Measurements from ENCODE around the gene CDH4. TPM values are rescaled to one million over a fixed set of nuclear protein-coding genes. Genes with fewer than 3 reads are reported as not detected.
A peak's percentile ranks its signal among the peaks of the same experiment; 100 is the strongest.

Gene CDH4
- total and polyA plus RNA-seq, 2 of the 8 experiments (the other 6 are each of a cell fraction or from before 2014, with no cell fraction given): 4.3 to 7.9 TPM

- TF ChIP-seq RFX5 (IDR thresholded peaks at IDR 0.05; ENCODE audit: borderline replicate concordance, low read depth, low read length) (0 out of 2 replicates have a peak, but pooled peaks have one; percentile 24), NRF1 (IDR thresholded peaks at IDR 0.05; ENCODE audit: low read depth, low read length) (no peak), SIN3A (conservative IDR thresholded peaks at IDR 0.05 in 1 of 2, IDR thresholded peaks at IDR 0.05 in 1 of 2; ENCODE audit: low read depth in 1 of 2, low read length in 2 of 2) (0 out of 4 replicates have a peak, but pooled peaks have one; percentile 37 to 64), MAFK (IDR thresholded peaks at IDR 0.05; ENCODE audit: low read depth, low read length) (no peak), JUN (IDR thresholded peaks at IDR 0.05; ENCODE audit: low read depth, low read length) (peak; percentile 100), BACH1 (IDR thresholded peaks at IDR 0.05; ENCODE audit: low read length) (no peak), GABPA (IDR thresholded peaks at IDR 0.05; ENCODE audit: borderline replicate concordance, insufficient read depth, low read length) (no peak), TEAD4 (IDR thresholded peaks at IDR 0.05; ENCODE audit: low read depth, low read length) (peak; percentile 97), SP1 (IDR thresholded peaks at IDR 0.05; ENCODE audit: low read depth, low read length) (peak; percentile 97), GTF2F1 (IDR thresholded peaks at IDR 0.05; ENCODE audit: borderline replicate concordance, low read depth, low read length) (peak; percentile 63; the same call in 1 of the 2 replicates), PHF8 (conservative IDR thresholded peaks at IDR 0.05; ENCODE audit: low read depth, low read length) (no peak), EGR1 (IDR thresholded peaks at IDR 0.05; ENCODE audit: borderline replicate concordance, low read depth, low read length) (no peak), CBX8 (IDR thresholded peaks at IDR 0.05; ENCODE audit: borderline replicate concordance, low read depth, low read length) (no peak), CBX5 (IDR thresholded peaks at IDR 0.05; ENCODE audit: low read depth, low read length) (no peak), ZNF274 (IDR thresholded peaks at IDR 0.05; ENCODE audit: borderline replicate concordance, extremely low read depth, low read length) (no peak), EZH2 (IDR thresholded peaks at IDR 0.05; ENCODE audit: low read depth, low read length, severe bottlenecking) (no peak), POLR2AphosphoS5 (IDR thresholded peaks at IDR 0.05; ENCODE audit: low read depth, low read length) (peak; percentile 51; the same call in 1 of the 2 replicates), CTBP2 (IDR thresholded peaks at IDR 0.05; ENCODE audit: borderline replicate concordance, insufficient read depth, insufficient read length, low read length) (peak; percentile 70), SP4 (IDR thresholded peaks at IDR 0.05; ENCODE audit: low read length) (peak; percentile 39; the same call in 1 of the 2 replicates), CTCF (IDR thresholded peaks at IDR 0.05; ENCODE audit: control extremely low read depth in 1 of 3, insufficient read depth in 1 of 3, low read depth in 1 of 3, low read length in 3 of 3) (no peak)
- TF ChIP-seq, protein P1, sequence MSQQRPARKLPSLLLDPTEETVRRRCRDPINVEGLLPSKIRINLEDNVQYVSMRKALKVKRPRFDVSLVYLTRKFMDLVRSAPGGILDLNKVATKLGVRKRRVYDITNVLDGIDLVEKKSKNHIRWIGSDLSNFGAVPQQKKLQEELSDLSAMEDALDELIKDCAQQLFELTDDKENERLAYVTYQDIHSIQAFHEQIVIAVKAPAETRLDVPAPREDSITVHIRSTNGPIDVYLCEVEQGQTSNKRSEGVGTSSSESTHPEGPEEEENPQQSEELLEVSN (IDR thresholded peaks at IDR 0.05): peak; percentile 60
Measured at GRCh38 chr20:61436667-61437279, 184.7 kb downstream of the CDH4 start (continued).

Measured in H1 (cell line).